DND-41 (cell line): ENCODE measurements around the gene HIGD1B.

Source experiments
- ATAC-seq: fragments of 200-7000 bp; cut with Tn5 transposase; 3 replicates; pipeline ENCODE4 v1.9.1; 2021; ENCODE audit warnings: low read depth; ENCODE audit not compliant: insufficient read depth
- DNase-seq: peaks from one replicate; pipeline ENCODE4 v3.0.0-alpha.2; 2020
- H2AFZ ChIP-seq: 2 replicates; pipeline ENCODE4 v1.6.0; 2012; ENCODE audit warnings: low read depth, low read length
- H3K27ac ChIP-seq: 2 replicates; pipeline ENCODE4 v1.5.1; 2012; ENCODE audit warnings: low read length, inconsistent platforms
- H3K27me3 ChIP-seq: fragments of 200-600 bp; sonication (generic); 2 replicates; pipeline ENCODE4 v1.6.0; 2012; ENCODE audit warnings: low read length, mild to moderate bottlenecking, inconsistent platforms; ENCODE audit not compliant: insufficient read depth, poor library complexity
- H3K36me3 ChIP-seq: 2 replicates; pipeline ENCODE4 v1.5.1; 2012; ENCODE audit warnings: low read length, inconsistent platforms; ENCODE audit not compliant: insufficient read depth
- H3K4me1 ChIP-seq: 2 replicates; pipeline ENCODE4 v1.5.1; 2012; ENCODE audit warnings: mild to moderate bottlenecking, low read length; ENCODE audit not compliant: insufficient read depth
- H3K4me2 ChIP-seq: 2 replicates; pipeline ENCODE4 v1.6.0; 2012; ENCODE audit warnings: mild to moderate bottlenecking, moderate library complexity, low read length, inconsistent platforms; ENCODE audit not compliant: insufficient read depth
- H3K4me3 ChIP-seq, 2 experiments: fragments of 200-600 bp in 1 of 2; shearing (Covaris generic) in 1 of 2; 2 replicates each; pipeline ENCODE4 v1.5.1; 2012 to 2016; ENCODE audit warnings: inconsistent platforms in 2 of 2, low read length in 2 of 2, mild to moderate bottlenecking in 2 of 2, low read depth in 1 of 2, moderate library complexity in 1 of 2
- H3K79me2 ChIP-seq: 2 replicates; pipeline ENCODE4 v1.6.0; 2012; ENCODE audit warnings: low read length, inconsistent platforms; ENCODE audit not compliant: insufficient read depth
- H3K9ac ChIP-seq: 2 replicates; pipeline ENCODE4 v1.6.0; 2012; ENCODE audit warnings: low read depth, mild to moderate bottlenecking, inconsistent platforms, low read length, moderate library complexity
- H3K9me3 ChIP-seq: 2 replicates; pipeline ENCODE4 v1.5.1; 2012; ENCODE audit warnings: low read length, moderate library complexity, mild to moderate bottlenecking, inconsistent platforms; ENCODE audit not compliant: insufficient read depth, severe bottlenecking
- H4K20me1 ChIP-seq: 2 replicates; pipeline ENCODE4 v1.6.0; 2012; ENCODE audit warnings: low read length; ENCODE audit not compliant: insufficient read depth
- EZH2 ChIP-seq: IDR thresholded peaks from 3 replicates; pipeline ENCODE4 v1.6.1; 2012; ENCODE audit warnings: borderline replicate concordance, low read depth, mild to moderate bottlenecking, moderate library complexity, low read length, inconsistent platforms; ENCODE audit not compliant: severe bottlenecking
- TF ChIP-seq, protein P1 (sequence below): IDR thresholded peaks from 2 replicates; pipeline ENCODE4 v1.5.1; 2012; ENCODE audit warnings: borderline replicate concordance, low read length, moderate library complexity, mild to moderate bottlenecking; ENCODE audit not compliant: poor library complexity, severe bottlenecking; ENCODE audit errors: extremely low read depth

Gene HIGD1B

GRCh38 chr17:44804302-44805089 lies 43.2 kb upstream of the HIGD1B start:
- no peak overlapping the region for H3K4me3 ChIP-seq
- no peak overlapping the region for H3K27ac ChIP-seq
- peaks cover 16% of the 10 kb centered on the region; the same call in 1 of the 2 replicates for H4K20me1 ChIP-seq
- H3K9ac ChIP-seq, result no peak overlapping the region
- H3K36me3 ChIP-seq, result peaks cover 60% of the 10 kb centered on the region
- DNase-seq (no peak), ATAC-seq (no peak)
- TF ChIP-seq EZH2, result no peak
- TF ChIP-seq, protein P1, sequence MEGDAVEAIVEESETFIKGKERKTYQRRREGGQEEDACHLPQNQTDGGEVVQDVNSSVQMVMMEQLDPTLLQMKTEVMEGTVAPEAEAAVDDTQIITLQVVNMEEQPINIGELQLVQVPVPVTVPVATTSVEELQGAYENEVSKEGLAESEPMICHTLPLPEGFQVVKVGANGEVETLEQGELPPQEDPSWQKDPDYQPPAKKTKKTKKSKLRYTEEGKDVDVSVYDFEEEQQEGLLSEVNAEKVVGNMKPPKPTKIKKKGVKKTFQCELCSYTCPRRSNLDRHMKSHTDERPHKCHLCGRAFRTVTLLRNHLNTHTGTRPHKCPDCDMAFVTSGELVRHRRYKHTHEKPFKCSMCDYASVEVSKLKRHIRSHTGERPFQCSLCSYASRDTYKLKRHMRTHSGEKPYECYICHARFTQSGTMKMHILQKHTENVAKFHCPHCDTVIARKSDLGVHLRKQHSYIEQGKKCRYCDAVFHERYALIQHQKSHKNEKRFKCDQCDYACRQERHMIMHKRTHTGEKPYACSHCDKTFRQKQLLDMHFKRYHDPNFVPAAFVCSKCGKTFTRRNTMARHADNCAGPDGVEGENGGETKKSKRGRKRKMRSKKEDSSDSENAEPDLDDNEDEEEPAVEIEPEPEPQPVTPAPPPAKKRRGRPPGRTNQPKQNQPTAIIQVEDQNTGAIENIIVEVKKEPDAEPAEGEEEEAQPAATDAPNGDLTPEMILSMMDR, result no peak
- H3K4me1 ChIP-seq, result no peaks in the 10 kb centered on the region
- no peak overlapping the region for H2AFZ ChIP-seq
- no peaks in the 10 kb centered on the region for H3K9me3 ChIP-seq
- H3K79me2 ChIP-seq, result peaks cover 27% of the 10 kb centered on the region
- no peak overlapping the region for H3K4me2 ChIP-seq
- H3K27me3 ChIP-seq, result no peaks in the 10 kb centered on the region

- Histone ChIP-seq H3K27ac (no peak overlapping the region), H3K4me1 (no peaks in the 10 kb centered on the region), H2AFZ (no peak overlapping the region), H3K79me2 (peaks cover 51% of the 10 kb centered on the region), H4K20me1 (peaks cover 22% of the 10 kb centered on the region; the same call in 1 of the 2 replicates), H3K9me3 (no peaks in the 10 kb centered on the region), H3K27me3 (no peaks in the 10 kb centered on the region), H3K4me3 (no peak overlapping the region), H3K4me2 (no peak overlapping the region), H3K9ac (no peak overlapping the region), H3K36me3 (peaks cover 49% of the 10 kb centered on the region)
- DNase-seq (no peak), ATAC-seq (no peak)
- no peak for TF ChIP-seq EZH2
- TF ChIP-seq, protein P1, result no peak
Observed at GRCh38 chr17:44807093-44807816, 40.4 kb upstream of the HIGD1B start.

DNA sequence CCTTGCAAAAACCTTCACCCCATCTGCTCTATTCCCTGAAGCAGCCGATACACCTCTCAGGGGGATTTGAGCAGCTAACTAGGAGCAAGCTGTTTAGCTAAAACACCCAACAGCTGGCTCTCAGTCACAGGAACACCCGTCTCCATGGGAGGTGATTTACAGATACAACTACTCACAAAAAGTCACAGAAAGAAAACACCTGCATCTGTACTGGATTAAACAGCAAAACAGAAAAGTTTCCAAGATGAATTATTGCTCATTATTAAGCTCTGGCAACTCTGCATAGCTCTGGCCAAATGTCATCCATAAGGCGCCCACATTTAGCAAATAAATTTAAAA lies 39.9 kb upstream of the HIGD1B start:
- Histone ChIP-seq H3K4me2 (no peak overlapping the region), H3K36me3 (peaks cover 45% of the 10 kb centered on the region), H3K27ac (no peak overlapping the region), H3K27me3 (no peaks in the 10 kb centered on the region), H2AFZ (no peak overlapping the region), H3K4me1 (no peaks in the 10 kb centered on the region), H4K20me1 (peaks cover 22% of the 10 kb centered on the region; the same call in 1 of the 2 replicates), H3K9me3 (no peaks in the 10 kb centered on the region), H3K9ac (no peak overlapping the region), H3K79me2 (peaks cover 55% of the 10 kb centered on the region), H3K4me3 (no peak overlapping the region)
- no peak for TF ChIP-seq EZH2
- TF ChIP-seq, protein P1, result no peak
- DNase-seq, result no peak
- no peak for ATAC-seq
